ENCODE measurements around the gene C5AR1.
"Not testable (repeated sequence)": the region's sequence is repeated elsewhere in the genome, so short reads cannot be mapped to it uniquely, and the experiment has no call there.

Gene C5AR1

GRCh38 chr19:47331931-47332547, 22.4 kb downstream of the C5AR1 start, which contains the start of gene C5AR2:
C5AR2 (plus strand) TSS chr19:47332175; CDS start chr19:47340800, 8,625 bp downstream.
- H3K4me1 Mint-ChIP-seq = peaks cover under 1 to 9% of the 10 kb centered on the region in 2 donors
- DNase-seq = no peak
- H3K27me3 Mint-ChIP-seq = peaks cover 13 to 30% of the 10 kb centered on the region in 2 donors
- no peak for ATAC-seq (replicated peaks)
- no peaks in the 10 kb centered on the region for H3K36me3 Mint-ChIP-seq
- no peaks in the 10 kb centered on the region for H3K9me3 Mint-ChIP-seq
- no peak within 1 kb of the TSS for H3K4me3 Mint-ChIP-seq
- H3K27ac Mint-ChIP-seq = no peak within 1 kb of the TSS

DNA sequence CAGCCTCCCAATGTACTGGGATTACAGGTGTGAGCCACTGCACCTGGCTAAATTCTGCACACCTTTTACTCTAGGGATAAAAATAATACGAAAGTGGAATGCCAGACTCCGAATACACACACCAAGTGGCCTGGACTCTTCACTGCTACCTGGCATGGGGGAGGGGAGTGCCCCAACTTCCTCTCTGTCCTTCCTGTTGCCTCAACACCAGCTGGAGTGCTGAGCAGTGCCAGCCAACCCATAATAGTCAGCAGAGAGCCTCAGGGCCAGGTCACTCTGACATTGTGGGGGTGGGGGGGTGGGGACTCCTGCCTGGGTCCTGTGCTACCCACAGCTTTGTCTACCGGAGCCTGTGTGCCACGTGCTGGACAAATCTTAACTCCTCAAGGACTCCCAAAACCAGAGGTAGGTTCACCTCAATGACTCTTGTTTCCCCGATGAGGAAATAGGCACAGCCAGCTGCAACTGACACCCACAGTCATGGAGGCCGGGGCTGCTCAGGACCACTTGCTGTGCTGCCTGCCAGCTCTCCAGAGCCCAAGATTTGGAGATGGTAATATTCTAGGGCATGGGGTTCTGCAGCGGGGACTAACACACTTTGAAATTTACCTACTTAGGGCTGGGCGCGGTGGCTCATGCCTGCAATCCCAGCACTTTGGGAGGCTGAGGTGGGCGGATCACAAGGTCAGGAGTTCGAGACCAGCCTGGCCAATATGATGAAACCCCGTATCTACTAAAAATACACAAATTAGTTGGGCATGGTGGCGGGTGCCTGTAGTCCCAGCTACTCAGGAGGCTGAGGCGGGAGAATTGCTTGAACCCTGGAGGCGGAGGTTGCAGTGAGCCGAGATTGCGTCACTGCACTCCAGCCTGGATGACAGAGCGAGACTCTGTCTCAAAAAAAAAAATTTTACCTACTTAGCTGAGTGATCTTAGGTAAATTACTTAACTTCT, 27.4 kb downstream of the C5AR1 start:
- H3K36me3 Mint-ChIP-seq, DNase-seq, H3K4me3 Mint-ChIP-seq, H3K9me3 Mint-ChIP-seq, H3K27ac Mint-ChIP-seq: not testable (repeated sequence)
- Mint-ChIP-seq H3K27me3 (peaks cover 8 to 18% of the 10 kb centered on the region in 2 donors), H3K4me1 (peaks cover 3 to 10% of the 10 kb centered on the region in 2 donors)
- ATAC-seq (replicated peaks) = peak; percentile 48 to 68

DNA sequence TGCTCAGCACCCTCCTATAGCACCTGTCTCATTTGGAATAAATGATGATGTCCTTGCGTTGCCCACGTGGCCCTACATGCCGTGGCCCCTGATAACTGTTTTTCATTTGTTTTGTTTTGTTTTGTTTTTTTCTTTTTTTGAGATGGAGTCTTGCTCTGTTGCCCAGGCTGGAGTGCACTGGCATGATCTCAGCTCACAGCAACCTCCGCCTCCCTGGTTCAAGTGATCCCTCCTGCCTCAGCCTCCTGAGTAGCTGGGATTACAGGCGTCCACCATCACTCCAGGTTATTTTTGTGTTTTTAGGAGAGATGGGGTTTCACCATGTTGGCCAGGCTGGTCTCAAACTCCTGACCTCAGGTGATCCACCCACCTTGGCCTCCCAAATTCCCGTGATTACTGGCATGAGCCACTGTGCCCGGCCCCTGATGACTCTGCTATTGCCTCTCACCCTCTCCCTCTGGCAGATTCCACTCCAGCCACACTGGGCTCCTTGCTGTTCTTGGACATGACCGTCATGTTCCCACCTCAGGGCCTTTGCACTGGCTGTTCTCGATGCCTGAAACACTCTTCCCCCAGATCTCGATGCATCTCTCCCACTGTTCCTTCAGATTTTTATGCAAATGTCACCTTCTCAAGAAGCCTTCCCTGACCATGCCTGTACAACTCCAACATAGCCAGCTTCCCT, 29.7 kb downstream of the C5AR1 start:
- no peak overlapping the region for H3K4me3 Mint-ChIP-seq
- peaks cover 3 to 10% of the 10 kb centered on the region in 2 donors for H3K4me1 Mint-ChIP-seq
- ATAC-seq (replicated peaks) (no peak), DNase-seq (no peak)
- peaks cover 12 to 13% of the 10 kb centered on the region in 2 donors for H3K27me3 Mint-ChIP-seq
- H3K36me3 Mint-ChIP-seq = no peaks in the 10 kb centered on the region
- H3K27ac Mint-ChIP-seq = no peak overlapping the region
- H3K9me3 Mint-ChIP-seq = peaks cover 3 to 5% of the 10 kb centered on the region in 2 donors

GRCh38 chr19:47340477-47341208, 31.0 kb downstream of the C5AR1 start:
- Mint-ChIP-seq H3K4me3 (no peak overlapping the region), H3K27ac (no peak overlapping the region), H3K27me3 (peaks cover 12 to 13% of the 10 kb centered on the region in 2 donors), H3K9me3 (peaks cover 3 to 5% of the 10 kb centered on the region in 2 donors), H3K36me3 (no peaks in the 10 kb centered on the region), H3K4me1 (peaks cover 3 to 10% of the 10 kb centered on the region in 2 donors)
- no peak for DNase-seq
- no peak for ATAC-seq (replicated peaks)

DNA sequence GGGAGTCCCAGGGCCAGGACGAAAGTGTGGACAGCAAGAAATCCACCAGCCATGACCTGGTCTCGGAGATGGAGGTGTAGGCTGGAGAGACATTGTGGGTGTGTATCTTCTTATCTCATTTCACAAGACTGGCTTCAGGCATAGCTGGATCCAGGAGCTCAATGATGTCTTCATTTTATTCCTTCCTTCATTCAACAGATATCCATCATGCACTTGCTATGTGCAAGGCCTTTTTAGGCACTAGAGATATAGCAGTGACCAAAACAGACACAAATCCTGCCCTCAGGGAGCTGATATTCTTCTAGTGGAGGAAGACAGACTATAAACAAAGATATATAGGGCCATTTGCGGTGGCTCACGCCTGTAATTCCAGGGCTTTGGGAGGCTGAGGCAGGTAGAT, 32.1 kb downstream of the C5AR1 start:
- Mint-ChIP-seq H3K9me3 (peaks cover 3 to 5% of the 10 kb centered on the region in 2 donors), H3K27ac (no peak overlapping the region), H3K4me1 (peaks cover 3 to 4% of the 10 kb centered on the region in 2 donors), H3K36me3 (no peaks in the 10 kb centered on the region), H3K27me3 (peaks cover 12 to 13% of the 10 kb centered on the region in 2 donors), H3K4me3 (no peak overlapping the region)
- no peak for DNase-seq
- ATAC-seq (replicated peaks) = no peak

GRCh38 chr19:47343194-47343802, 33.6 kb downstream of the C5AR1 start:
- Mint-ChIP-seq H3K4me3 (no peak overlapping the region), H3K9me3 (peaks cover 3 to 5% of the 10 kb centered on the region in 2 donors), H3K4me1 (peaks cover 0 to 1% of the 10 kb centered on the region in 2 donors), H3K27ac (no peak overlapping the region), H3K36me3 (no peaks in the 10 kb centered on the region), H3K27me3 (peaks cover 12 to 13% of the 10 kb centered on the region in 2 donors)
- ATAC-seq (replicated peaks) (no peak), DNase-seq (no peak)

DNA sequence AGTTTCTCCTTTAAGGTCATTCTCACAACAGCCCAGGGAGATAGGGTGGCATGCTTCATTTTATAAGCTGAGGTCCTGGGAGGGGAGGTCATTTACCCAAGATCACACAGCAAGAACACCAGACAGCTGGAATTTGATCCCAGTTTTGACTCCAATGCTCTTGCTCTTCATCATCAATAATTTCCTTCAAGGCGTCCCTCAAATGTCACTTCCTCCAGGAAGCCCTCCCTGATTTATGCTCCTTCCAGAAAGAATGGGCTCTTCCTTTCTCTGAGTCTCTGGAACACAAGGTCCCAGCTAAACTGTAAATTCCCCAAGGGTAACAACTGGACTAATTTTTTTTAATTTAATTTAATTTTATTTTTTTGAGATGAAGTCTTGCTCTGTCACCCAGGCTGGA, 34.8 kb downstream of the C5AR1 start:
- peaks cover 3 to 12% of the 10 kb centered on the region in 2 donors for H3K4me1 Mint-ChIP-seq

DNA sequence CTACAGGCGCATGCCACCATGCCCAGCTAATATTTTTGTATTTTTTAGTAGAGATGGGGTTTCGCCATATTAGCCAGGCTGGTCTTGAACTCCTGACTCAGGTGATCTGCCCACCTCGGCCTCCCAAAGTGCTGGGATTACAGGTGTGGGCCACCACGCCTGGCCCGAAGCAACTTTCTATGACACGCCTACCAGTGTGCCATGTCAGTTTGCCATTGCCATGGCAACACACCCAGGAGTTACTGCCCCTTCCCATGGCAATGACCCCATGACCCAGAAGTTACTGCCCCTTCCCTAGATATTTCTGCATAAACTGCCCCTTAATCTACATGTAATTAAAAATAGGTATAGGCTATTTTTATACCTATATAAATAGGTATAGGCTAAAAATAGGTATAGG, 36.4 kb downstream of the C5AR1 start:
- H3K4me1 Mint-ChIP-seq = peaks cover 14 to 27% of the 10 kb centered on the region in 2 donors

More for the DNA sequence above, 34.8 kb downstream of the C5AR1 start:
- Mint-ChIP-seq H3K36me3 (peaks cover 3 to 4% of the 10 kb centered on the region in 2 donors), H3K27me3 (peaks cover 12 to 13% of the 10 kb centered on the region in 2 donors), H3K4me3 (no peak overlapping the region), H3K9me3 (peaks cover 3 to 5% of the 10 kb centered on the region in 2 donors), H3K27ac (no peak overlapping the region)
- DNase-seq (no peak), ATAC-seq (replicated peaks) (no peak)

GRCh38 chr19:47348819-47349795, 39.4 kb downstream of the C5AR1 start, which contains the start of gene DHX34:
DHX34 (plus strand) TSS chr19:47349315; CDS start chr19:47353031, 3,716 bp downstream.
- Mint-ChIP-seq H3K27me3 (no peaks in the 10 kb centered on the region), H3K4me3 (peak within 1 kb of the TSS; percentile 88 to 93), H3K4me1 (peaks cover 21 to 48% of the 10 kb centered on the region in 2 donors), H3K36me3 (peaks cover 22 to 38% of the 10 kb centered on the region in 2 donors), H3K9me3 (peaks cover 2 to 7% of the 10 kb centered on the region in 2 donors), H3K27ac (peak within 1 kb of the TSS; percentile 92)
- ATAC-seq (replicated peaks) (peak; percentile 98 to 99), DNase-seq (peak; percentile 99)

More for the DNA sequence above, 36.4 kb downstream of the C5AR1 start:
- H3K4me3 Mint-ChIP-seq; H3K27ac Mint-ChIP-seq; ATAC-seq (replicated peaks); DNase-seq: not testable (repeated sequence)
- Mint-ChIP-seq H3K36me3 (peaks cover 9 to 17% of the 10 kb centered on the region in 2 donors), H3K27me3 (peaks cover 12 to 13% of the 10 kb centered on the region in 2 donors), H3K9me3 (peaks cover 7 to 10% of the 10 kb centered on the region in 2 donors)

- no peaks in the 10 kb centered on the region for H3K27me3 Mint-ChIP-seq
- H3K4me1 Mint-ChIP-seq = peaks cover 24 to 53% of the 10 kb centered on the region in 2 donors
- no peak for ATAC-seq (replicated peaks)
- H3K9me3 Mint-ChIP-seq = peaks cover 2 to 7% of the 10 kb centered on the region in 2 donors
- DNase-seq = no peak
- H3K36me3 Mint-ChIP-seq = peaks cover 34 to 46% of the 10 kb centered on the region in 2 donors
- H3K27ac Mint-ChIP-seq = peak overlapping the region; percentile 2
- peak overlapping the region; percentile 18 to 39 for H3K4me3 Mint-ChIP-seq
Measured at GRCh38 chr19:47350630-47351029, 41.0 kb downstream of the C5AR1 start.

GRCh38 chr19:47351548-47351947, 41.9 kb downstream of the C5AR1 start:
- no peaks in the 10 kb centered on the region for H3K27me3 Mint-ChIP-seq
- no peak overlapping the region for H3K27ac Mint-ChIP-seq
- DNase-seq (no peak), ATAC-seq (replicated peaks) (no peak)
- peaks cover 42 to 55% of the 10 kb centered on the region in 2 donors for H3K36me3 Mint-ChIP-seq
- H3K4me1 Mint-ChIP-seq = peaks cover 24 to 60% of the 10 kb centered on the region in 2 donors
- peaks cover 2 to 7% of the 10 kb centered on the region in 2 donors for H3K9me3 Mint-ChIP-seq
- H3K4me3 Mint-ChIP-seq = no peak overlapping the region

GRCh38 chr19:47352095-47352494, 42.4 kb downstream of the C5AR1 start:
- peaks cover 2 to 7% of the 10 kb centered on the region in 2 donors for H3K9me3 Mint-ChIP-seq
- H3K4me3 Mint-ChIP-seq = no peak overlapping the region
- peaks cover 47 to 61% of the 10 kb centered on the region in 2 donors for H3K36me3 Mint-ChIP-seq
- ATAC-seq (replicated peaks) (no peak), DNase-seq (no peak)
- H3K27ac Mint-ChIP-seq = no peak overlapping the region
- H3K27me3 Mint-ChIP-seq = no peaks in the 10 kb centered on the region
- peaks cover 24 to 60% of the 10 kb centered on the region in 2 donors for H3K4me1 Mint-ChIP-seq
